T-helper 22 cell (primary cell): ENCODE data around the gene SYPL1.
A peak's percentile ranks its signal among the peaks of the same experiment; 100 is the strongest.
"Not testable (repeated sequence)": the region's sequence is repeated elsewhere in the genome, so short reads cannot be mapped to it uniquely, and the experiment has no call there.

ENCODE experiments used
- DNase-seq: peaks from one replicate; pipeline ENCODE4 v3.0.0-alpha.2; 2020; ENCODE audit warnings: low read depth

The SYPL1 gene

GRCh38 chr7:106112118-106112971 is at the start of gene SYPL1:
SYPL1 (minus strand) TSS chr7:106112312; CDS start chr7:106112208, 104 bp downstream.
- DNase-seq: peak; percentile 93

GRCh38 chr7:106155027-106155426 is 42.9 kb upstream of the SYPL1 start:
- no peak for DNase-seq

- DNase-seq: peak; percentile 33
These were observed 41.9 kb upstream of the SYPL1 start for GRCh38 chr7:106153891-106154449.

DNA sequence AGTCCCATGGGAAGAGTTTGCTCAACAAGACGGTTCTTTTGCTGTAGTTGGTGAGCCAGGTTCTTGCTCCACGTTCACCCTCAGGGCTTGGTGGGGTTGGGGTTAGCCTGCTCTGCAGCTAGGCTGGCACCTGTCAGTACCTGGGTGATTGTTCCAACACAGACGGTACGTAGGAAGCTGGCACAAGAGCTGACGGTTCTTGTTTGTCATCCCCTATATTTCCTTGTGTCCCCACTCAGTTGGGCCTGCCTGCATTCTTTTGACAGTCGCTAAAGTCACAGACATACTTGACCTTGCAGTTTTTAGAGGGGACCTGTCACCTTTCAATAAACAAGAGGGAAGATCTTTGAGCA is 40.2 kb upstream of the SYPL1 start:
- no peak for DNase-seq

DNA sequence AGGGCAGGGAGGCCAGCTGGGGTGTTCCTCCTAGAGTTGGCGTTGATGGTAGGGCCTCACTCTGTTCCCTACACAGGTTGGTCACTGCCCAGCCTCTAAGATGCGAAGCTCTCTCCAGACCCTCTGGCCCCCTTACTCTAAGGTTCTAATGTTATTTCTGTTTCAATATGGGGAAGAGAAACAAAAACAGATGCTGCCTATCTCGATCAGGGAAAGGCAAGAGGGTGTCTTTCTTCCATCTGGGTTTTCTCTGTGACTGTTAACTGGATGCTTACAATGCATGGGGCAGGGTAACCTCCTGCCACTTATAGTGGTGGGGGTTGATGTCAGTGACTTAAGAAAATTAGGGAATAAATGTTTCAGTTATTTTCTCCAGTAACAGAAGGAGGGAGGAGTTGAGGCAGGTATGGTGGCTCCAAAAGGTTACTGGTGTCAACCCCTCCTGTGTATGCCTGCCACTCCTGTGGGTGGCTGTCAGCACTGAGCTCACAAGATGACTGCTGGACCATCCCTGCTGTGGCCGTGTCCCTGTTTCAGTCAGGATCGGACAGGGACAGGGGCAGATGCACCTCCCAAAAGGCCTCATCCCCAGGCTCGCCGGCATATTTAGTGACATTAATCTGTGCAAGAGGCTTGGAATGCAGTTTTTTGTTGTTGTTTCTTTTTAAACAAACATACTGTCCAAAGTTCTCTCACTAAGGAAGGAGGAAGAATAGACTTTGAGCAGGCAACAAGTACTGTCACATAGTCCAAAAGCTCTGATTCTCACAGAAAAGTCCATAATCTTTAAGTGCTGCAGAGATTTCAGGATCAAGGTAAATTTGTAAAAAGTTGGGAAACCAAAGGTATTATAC is 39.6 kb upstream of the SYPL1 start:
- DNase-seq: no peak

DNA sequence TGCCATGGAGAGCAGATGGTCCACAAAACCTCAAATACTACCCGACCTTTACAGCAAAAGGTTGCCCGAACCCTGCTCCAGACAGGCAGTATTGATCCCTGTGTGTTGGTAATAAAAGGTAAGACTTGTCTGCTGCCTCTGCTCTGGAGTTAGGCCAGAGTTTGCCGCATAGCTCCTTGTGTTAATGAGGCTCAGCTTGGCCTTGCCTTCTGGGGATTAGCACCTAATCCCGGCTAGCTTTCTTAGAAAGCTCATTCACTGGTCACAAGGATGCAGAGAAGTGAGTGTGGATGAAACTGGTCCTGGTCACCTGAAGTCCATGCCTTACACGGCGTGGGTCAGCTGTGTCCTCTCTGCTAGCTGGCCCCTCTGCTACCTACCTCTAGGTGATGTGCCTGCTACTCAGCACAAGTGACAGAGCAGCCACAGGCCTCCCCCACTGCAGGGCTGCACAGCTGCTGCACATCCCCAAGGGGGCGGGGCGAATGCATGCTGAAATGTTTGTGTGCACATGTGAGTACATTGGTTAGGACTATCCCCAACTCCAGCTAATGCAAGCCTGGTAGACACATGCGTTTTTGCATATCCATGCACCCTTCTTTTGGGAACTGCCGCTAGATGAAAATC is 31.7 kb upstream of the SYPL1 start:
- no peak for DNase-seq

DNA sequence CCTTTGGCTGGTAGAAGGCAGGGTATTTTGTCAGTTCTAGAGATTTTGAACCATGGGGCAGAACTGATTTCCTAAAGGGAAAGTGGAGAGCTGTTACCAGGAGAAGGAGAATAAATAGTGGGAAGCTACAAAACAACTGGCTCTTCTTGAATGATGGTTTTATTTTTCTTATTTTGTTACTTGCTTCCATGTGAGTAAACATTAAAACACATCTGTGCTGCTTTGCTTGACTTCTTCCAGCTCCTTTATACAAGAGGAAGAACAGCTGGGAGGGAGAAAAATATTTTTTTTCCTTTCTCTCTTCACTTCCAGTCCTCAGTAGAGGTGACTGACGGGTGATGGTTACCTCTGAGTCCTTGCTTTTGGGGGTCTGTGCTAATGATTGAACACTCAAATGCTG is 30.0 kb upstream of the SYPL1 start:
- no peak for DNase-seq

DNA sequence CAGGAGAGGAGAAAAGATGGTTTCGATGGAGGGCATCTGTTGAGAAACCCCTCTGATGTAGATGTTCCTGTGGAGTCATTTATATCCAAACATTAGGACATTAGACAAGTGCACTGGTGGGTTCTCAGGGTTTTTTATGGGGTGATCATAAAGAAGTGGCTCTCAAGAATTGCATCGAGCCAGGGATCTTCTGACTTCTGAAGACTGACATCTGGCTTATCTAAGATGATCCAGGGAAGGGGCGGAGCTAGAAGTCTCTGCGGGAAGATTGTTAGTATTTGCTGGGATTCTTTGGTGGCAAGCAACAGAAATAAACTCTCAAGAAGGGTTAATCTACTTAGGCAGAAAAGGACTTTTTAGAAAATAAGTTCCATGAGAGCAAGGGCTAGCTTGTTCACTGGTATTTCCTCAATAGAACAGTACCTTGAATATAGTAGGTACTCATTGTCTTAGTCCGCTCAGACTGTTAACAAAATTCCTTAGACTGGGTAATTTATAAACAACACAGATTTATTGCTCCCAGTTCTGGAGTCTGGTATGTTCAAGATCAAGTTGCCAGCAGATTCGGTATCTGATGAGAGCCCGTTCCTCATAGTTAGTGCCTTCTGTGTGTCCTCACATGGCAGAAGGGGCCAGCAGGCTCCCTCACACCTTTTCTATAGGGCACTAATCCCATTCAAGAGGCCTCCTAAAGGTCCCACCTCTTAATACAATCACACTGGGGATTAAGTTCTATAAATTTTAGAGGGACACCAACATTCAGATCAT is 28.5 kb upstream of the SYPL1 start:
- DNase-seq: no peak

DNA sequence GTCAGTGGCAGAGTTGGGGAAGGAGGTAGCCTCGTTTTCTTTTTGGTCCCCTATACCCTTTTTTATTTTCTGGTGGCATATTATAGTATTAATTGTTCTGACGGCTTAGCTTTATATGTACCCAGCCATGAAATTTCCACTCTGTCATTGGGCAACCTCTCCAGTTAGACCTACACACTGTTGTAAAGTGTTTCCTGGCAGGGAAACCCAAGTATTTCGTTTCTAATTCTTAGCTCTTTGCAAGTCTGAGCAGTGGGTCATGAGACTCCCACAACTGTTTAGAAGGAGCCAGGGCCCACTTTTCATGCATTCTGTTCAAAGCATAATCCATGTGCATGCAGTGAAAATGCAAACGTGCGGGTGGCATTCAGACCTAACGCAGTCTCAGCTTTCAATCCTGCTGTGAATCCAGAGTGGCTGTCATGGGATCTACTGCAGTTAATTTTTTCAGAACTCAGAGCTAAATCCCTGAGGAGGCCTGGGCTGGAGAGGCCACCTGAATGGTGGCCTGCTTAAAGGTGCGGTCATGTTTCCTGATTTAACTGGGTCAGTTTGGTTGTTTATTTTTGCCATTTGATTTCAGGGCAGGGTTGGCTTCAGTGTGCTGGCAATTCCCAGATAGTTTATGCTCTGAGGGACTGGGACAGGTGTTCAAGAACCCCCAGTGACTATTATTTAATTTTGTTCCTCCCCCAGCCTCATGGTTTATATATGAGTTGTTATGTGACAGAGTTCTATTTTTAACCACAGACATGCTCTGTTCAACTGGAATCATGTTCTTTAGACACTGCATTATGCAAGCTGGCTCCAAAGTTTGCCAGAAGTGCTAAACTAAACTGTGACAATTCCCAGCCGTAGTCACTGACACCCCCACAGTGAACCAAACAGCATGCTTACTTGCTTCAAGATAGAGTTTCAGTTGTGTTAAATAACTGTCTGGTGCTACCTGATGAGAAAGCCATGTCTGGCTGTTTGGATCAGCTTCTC is 27.4 kb upstream of the SYPL1 start:
- DNase-seq: no peak

DNA sequence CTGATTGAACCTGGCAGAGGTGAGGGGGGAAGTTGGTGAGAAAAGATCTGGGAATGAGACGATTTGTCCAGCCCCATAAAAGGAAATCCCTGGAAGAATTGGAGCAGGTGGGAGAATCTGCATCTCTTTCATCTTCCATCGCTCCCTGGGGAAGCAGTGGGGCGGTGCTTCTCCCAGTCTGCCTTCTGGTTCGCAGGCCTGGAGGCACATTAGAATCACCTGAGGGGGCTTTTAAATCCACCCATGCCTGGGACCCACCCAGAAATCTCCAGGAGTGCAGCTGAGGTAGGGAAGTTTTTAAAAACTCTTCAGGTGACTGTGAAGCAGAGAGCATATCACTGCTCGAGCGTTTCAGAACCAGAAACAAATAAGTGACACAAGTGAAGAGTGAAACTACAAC is 26.7 kb upstream of the SYPL1 start:
- no peak for DNase-seq

- not testable (repeated sequence) for DNase-seq
These were observed 26.1 kb upstream of the SYPL1 start for GRCh38 chr7:106138181-106138580.

DNA sequence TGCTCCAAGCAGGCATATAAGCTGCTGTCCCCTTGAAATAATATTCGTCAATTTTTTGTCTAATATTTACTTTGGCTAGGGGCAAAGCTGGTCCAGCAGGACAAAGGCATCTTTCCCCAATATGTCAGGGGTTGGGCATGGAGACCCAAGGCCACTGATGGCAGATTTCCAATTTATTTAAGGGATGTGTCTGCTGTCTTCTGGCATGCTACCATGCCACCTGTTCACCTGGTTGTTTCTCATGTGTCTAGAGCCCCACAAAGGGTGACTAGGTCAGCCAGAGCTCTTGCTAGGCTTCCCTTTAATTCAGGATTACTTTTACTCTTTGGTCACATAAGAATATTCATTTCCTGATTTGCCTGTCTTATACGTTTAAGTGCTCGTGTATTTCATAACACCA is 22.1 kb upstream of the SYPL1 start:
- DNase-seq: no peak

GRCh38 chr7:106129291-106129690 is 17.2 kb upstream of the SYPL1 start:
- no peak for DNase-seq

GRCh38 chr7:106128836-106129235 is 16.7 kb upstream of the SYPL1 start:
- DNase-seq: no peak

- DNase-seq: no peak
These were observed 16.1 kb upstream of the SYPL1 start for GRCh38 chr7:106127984-106128780.

- peak; percentile 10 for DNase-seq
These were observed 14.2 kb upstream of the SYPL1 start for GRCh38 chr7:106126170-106126938.

DNA sequence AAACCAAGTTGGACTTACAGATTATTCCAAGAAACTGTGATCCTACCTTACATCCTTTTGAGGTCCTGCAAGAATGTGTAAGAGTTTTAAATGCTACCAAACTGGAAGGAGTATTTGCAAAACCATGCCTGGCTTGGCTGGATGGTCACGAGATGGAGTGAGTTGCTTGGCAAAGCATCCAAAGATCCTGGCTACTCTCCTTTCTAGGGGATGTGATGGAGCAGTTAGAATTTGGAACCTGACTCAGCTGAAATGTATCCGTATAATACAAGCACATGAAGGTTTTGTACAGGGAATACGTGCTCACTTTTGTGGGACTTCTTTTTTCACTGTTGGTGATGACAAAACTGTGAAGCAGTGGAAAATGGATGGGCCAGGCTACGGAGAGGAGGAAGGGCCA is 13.3 kb upstream of the SYPL1 start:
- no peak for DNase-seq

DNA sequence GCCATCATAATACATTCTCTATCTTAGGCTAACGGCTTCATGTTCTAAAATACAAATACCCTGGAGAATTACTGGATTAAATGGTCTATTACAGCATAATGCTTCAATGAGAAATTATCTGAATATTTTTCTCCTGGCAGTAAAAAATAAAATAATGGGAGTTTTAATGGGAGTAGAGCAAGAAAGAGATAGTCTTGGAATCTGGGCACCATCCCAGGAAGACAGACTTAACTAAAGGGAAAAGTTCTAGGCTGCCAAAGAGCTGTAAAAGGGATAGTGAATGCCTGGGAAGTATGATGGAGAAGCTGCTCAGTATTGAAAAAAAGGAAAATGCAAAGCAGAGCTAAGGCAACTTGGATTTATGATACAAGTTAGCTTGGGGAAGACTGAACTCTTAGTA is 12.1 kb upstream of the SYPL1 start:
- DNase-seq: no peak

DNA sequence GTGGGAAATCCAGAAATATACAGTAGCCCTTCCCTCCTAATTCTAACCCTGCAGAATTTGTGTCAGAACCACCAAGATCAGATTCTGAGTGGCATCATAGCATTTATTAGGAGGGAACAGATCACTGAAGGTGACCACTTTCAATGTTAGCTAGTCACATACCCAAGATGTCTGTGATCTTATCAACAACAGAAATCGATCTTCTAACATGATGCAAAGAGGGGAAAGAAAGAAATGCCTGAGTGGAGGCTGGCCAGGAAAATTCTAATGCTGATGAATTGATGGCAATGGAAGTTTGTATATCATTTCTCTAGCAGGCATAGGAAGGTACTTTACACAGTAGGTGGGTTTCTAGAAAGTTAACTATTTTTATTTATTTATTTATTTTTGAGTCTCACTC is 10.6 kb upstream of the SYPL1 start:
- DNase-seq: no peak
